ENCODE results near the gene GNS. TPM values are rescaled to one million over a fixed set of nuclear protein-coding genes. Genes with fewer than 3 reads are reported as not detected.

GNS gene
- total RNA-seq, 1 donor from 2014 or later, result 38.2 TPM

DNA sequence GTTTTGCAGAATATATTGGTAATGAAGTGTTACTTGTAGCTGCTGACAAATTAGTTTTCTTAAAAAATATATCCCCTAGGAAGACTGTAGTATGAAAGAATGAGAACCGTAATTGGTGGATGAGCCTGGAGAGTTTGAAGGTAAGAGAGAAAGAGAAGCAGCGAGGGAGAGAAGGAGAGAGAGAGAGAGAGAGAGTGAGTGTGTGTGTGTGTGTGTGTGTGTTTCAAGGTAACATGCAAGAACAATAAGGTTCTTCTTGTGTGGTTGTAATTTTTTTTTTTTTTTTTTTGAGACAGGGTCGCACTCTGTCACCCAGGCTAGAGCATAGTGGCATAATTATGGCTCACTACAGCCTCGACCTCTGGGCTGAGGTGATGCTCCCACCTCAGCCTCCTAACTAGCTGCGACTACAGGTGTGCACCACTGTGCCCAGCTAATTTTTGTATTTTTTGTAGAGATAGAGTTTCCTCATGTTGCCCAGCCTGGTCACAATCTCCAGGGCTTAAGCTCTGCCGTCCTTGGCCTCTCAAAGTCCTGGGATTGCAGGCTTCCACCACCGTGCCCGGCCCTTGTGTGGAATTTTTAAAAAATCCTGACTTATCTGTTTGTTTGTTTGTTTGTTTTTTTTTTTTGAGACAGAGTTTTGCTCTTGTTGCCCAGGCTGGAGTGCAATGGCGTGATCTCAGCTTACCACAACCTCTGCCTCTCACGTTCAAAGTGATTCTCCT, 75.2 kb downstream of the GNS start:
- no peak for DNase-seq (ENCODE audit: low spot score)
- H3K9me3 Mint-ChIP-seq, result no peaks in the 10 kb centered on the region
- intact Hi-C loops (cut with micrococcal nuclease), result loop anchor here (2.0 to 5.0 kb wide), 2 partner anchors 73 to 227 kb away; partner anchors contain the start of gene RASSF3
- H3K4me3 Mint-ChIP-seq (ENCODE audit: low read depth), result no peak overlapping the region
- H3K4me1 Mint-ChIP-seq (ENCODE audit: low read depth), result peaks cover 67% of the 10 kb centered on the region
- peak overlapping the region; percentile 63 for H3K27ac Mint-ChIP-seq
- H3K36me3 Mint-ChIP-seq (ENCODE audit: low read depth), result peaks cover 58% of the 10 kb centered on the region
- H3K27me3 Mint-ChIP-seq (ENCODE audit: low read depth), result no peaks in the 10 kb centered on the region

DNA sequence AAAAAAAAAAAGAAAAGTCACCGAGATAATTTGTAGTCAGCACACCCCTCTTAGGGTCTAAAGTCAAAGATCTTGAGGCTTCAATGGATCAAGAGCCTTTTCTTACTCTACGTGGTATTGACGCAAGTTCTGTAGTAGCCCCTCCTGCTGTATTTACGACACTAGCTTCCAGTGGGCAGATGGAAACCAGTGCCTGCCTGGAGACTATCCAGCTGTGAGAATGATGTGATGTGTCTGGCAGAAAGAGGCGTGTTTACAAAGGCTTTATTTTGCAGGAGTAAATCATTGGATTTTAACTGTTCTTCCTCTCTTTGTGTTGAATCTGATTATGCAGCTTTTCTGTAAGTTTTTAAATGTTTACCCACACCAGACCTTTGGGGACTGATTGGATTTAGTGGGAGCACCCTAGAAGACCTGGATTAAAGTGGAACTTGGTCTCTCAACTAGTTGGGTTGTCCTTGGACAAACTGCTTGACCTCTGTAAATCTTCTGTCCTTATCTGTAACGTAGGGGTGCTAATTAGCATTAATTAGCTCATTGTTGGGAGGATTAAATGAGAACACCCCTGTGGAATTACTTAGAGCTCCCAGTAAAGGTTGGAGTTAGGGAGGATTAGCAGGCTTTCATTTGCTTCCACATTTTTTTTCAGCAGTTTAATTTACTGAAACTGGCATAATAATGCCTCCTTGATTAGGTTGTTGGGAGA, 76.5 kb downstream of the GNS start:
- Mint-ChIP-seq H3K4me3 (ENCODE audit: low read depth) (no peak overlapping the region), H3K9me3 (no peaks in the 10 kb centered on the region), H3K4me1 (ENCODE audit: low read depth) (peaks cover 62% of the 10 kb centered on the region), H3K36me3 (ENCODE audit: low read depth) (peaks cover 45% of the 10 kb centered on the region), H3K27me3 (ENCODE audit: low read depth) (no peaks in the 10 kb centered on the region), H3K27ac (no peak overlapping the region)
- DNase-seq (ENCODE audit: low spot score), result no peak
- intact Hi-C loops (cut with micrococcal nuclease), result loop anchor here (5.0 kb wide), 1 partner anchor 225 kb away; no protein-coding TSS in a partner anchor

DNA sequence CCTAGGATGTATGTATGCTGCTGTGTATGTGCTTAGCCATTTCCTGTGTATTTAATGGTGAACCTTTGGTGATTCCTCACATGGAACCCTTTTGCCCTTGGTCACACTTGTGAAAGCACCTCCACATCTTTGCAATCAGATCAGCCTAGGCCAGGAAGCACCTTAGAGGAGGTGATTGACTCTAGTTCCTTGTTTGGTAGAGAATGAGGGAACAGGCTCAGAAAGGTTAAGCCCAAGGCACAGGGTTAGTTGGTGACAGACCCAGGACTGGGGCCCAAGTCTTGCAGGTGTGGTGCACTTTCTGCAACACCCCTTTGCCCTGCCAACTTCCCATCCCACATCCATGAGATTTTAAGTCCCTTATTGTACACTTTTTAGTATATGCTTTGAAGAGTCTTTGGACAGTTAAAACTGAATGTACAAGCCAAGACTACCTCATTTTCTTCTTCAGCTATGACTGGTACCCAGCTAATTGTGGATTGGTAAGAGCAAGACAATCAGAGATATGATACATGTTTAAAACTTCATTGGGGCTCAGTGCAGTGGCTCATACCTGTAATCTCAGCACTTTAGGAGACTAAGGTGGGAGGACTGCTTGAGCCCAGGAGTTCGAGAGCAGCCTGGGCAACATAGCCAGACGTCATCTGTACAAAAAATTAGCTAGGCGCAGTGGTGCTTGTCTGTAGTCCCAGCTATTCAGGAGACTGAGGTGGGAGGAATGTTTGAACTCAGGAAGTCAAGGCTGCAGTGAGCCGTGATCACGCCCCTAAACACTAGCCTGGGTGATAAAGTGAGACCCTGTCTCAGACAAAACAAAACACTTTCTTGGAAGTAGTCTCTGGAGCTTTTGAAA, 77.8 kb downstream of the GNS start:
- H3K27me3 Mint-ChIP-seq (ENCODE audit: low read depth), result no peaks in the 10 kb centered on the region
- intact Hi-C loops (cut with micrococcal nuclease), result loop anchor here (1.0 to 5.0 kb wide), 3 partner anchors 12 to 224 kb away; no protein-coding TSS in a partner anchor
- DNase-seq (ENCODE audit: low spot score), result no peak
- H3K9me3 Mint-ChIP-seq, result no peaks in the 10 kb centered on the region
- peak overlapping the region; percentile 72 for H3K27ac Mint-ChIP-seq
- H3K36me3 Mint-ChIP-seq (ENCODE audit: low read depth), result peaks cover 35% of the 10 kb centered on the region
- no peak overlapping the region for H3K4me3 Mint-ChIP-seq (ENCODE audit: low read depth)
- H3K4me1 Mint-ChIP-seq (ENCODE audit: low read depth), result peaks cover 67% of the 10 kb centered on the region

- intact Hi-C loops (cut with micrococcal nuclease), result loop anchor here (2.0 to 5.0 kb wide), 2 partner anchors 19 to 223 kb away; no protein-coding TSS in a partner anchor
- Mint-ChIP-seq H3K27me3 (ENCODE audit: low read depth) (no peaks in the 10 kb centered on the region), H3K4me3 (ENCODE audit: low read depth) (peak overlapping the region; percentile 34), H3K9me3 (no peaks in the 10 kb centered on the region), H3K27ac (peak overlapping the region; percentile 72), H3K4me1 (ENCODE audit: low read depth) (peaks cover 66% of the 10 kb centered on the region), H3K36me3 (ENCODE audit: low read depth) (peaks cover 23% of the 10 kb centered on the region)
- no peak for DNase-seq (ENCODE audit: low spot score)
Observed at GRCh38 chr12:64680235-64680634, 79.0 kb downstream of the GNS start.

- Mint-ChIP-seq H3K36me3 (ENCODE audit: low read depth) (peaks cover 18% of the 10 kb centered on the region), H3K9me3 (no peaks in the 10 kb centered on the region), H3K4me1 (ENCODE audit: low read depth) (peaks cover 67% of the 10 kb centered on the region), H3K27ac (peak overlapping the region; percentile 63), H3K27me3 (ENCODE audit: low read depth) (no peaks in the 10 kb centered on the region), H3K4me3 (ENCODE audit: low read depth) (peak overlapping the region; percentile 34)
- peak; percentile 47 for DNase-seq (ENCODE audit: low spot score)
- intact Hi-C loops (cut with micrococcal nuclease), result loop anchor here (2.0 to 5.0 kb wide), 2 partner anchors 19 to 222 kb away; no protein-coding TSS in a partner anchor
Observed at GRCh38 chr12:64679487-64680001, 79.7 kb downstream of the GNS start.

DNA sequence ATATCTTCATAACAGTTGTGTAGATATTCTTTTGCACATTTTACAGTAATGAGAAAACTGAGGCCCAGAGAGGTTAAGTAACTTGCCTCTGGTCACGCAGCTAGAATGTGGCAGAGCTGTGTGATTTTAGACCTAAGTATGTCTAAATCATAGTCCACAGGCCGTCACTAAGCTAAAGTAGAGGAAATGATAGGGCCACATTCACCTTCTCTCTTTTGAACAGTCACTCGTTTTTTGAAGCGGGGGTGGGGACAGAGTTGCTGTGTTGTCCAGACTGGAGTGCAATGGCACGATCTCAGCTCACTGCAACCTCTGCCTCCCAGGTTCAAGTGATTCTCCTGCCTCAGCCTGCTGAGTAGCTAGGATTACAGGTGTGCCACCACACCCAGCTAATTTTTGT, 80.4 kb downstream of the GNS start:
- DNase-seq (ENCODE audit: low spot score), result no peak

DNA sequence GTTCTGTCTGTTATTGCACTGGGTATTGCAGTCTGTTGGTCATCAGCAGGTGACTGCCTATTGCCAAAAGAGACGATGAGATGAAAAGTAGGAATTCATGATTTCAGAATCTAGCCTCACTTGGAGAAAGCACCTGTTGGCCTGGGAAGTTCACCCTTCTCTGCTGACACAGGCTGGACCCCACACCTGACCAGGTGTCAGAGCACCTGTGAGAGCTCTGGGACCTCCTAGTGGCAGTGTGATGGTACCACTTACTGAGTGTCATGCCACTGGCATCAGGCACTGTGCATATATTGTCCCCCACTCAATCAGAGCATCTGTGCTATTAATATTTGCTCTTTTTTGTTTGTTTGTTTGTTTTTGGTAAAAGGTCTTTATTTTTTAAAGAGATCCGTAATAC, 81.0 kb downstream of the GNS start:
- no peaks in the 10 kb centered on the region for H3K27me3 Mint-ChIP-seq (ENCODE audit: low read depth)
- no peaks in the 10 kb centered on the region for H3K9me3 Mint-ChIP-seq
- H3K27ac Mint-ChIP-seq, result no peak overlapping the region
- peaks cover 10% of the 10 kb centered on the region for H3K36me3 Mint-ChIP-seq (ENCODE audit: low read depth)
- peaks cover 70% of the 10 kb centered on the region for H3K4me1 Mint-ChIP-seq (ENCODE audit: low read depth)
- no peak overlapping the region for H3K4me3 Mint-ChIP-seq (ENCODE audit: low read depth)
- intact Hi-C loops (cut with micrococcal nuclease), result no loop called here
- DNase-seq (ENCODE audit: low spot score), result no peak

More for the DNA sequence above, 80.4 kb downstream of the GNS start:
- H3K27ac Mint-ChIP-seq, result no peak overlapping the region
- H3K4me1 Mint-ChIP-seq (ENCODE audit: low read depth), result peaks cover 70% of the 10 kb centered on the region
- H3K9me3 Mint-ChIP-seq, result no peaks in the 10 kb centered on the region
- intact Hi-C loops (cut with micrococcal nuclease), result no loop called here
- no peak overlapping the region for H3K4me3 Mint-ChIP-seq (ENCODE audit: low read depth)
- peaks cover 13% of the 10 kb centered on the region for H3K36me3 Mint-ChIP-seq (ENCODE audit: low read depth)
- H3K27me3 Mint-ChIP-seq (ENCODE audit: low read depth), result no peaks in the 10 kb centered on the region

GRCh38 chr12:64675795-64676194, 83.4 kb downstream of the GNS start:
- H3K36me3 Mint-ChIP-seq (ENCODE audit: low read depth), result peaks cover 4% of the 10 kb centered on the region
- H3K4me3 Mint-ChIP-seq (ENCODE audit: low read depth), result no peak overlapping the region
- H3K9me3 Mint-ChIP-seq, result no peaks in the 10 kb centered on the region
- no peak overlapping the region for H3K27ac Mint-ChIP-seq
- intact Hi-C loops (cut with micrococcal nuclease), result no loop called here
- H3K27me3 Mint-ChIP-seq (ENCODE audit: low read depth), result no peaks in the 10 kb centered on the region
- H3K4me1 Mint-ChIP-seq (ENCODE audit: low read depth), result peaks cover 72% of the 10 kb centered on the region
- DNase-seq (ENCODE audit: low spot score), result no peak

GRCh38 chr12:64674367-64674922, 84.8 kb downstream of the GNS start:
- peak; percentile 37 for DNase-seq (ENCODE audit: low spot score)
- H3K27ac Mint-ChIP-seq, result peak overlapping the region; percentile 67
- H3K9me3 Mint-ChIP-seq, result no peaks in the 10 kb centered on the region
- H3K4me1 Mint-ChIP-seq (ENCODE audit: low read depth), result peaks cover 75% of the 10 kb centered on the region
- no peaks in the 10 kb centered on the region for H3K27me3 Mint-ChIP-seq (ENCODE audit: low read depth)
- peaks cover 4% of the 10 kb centered on the region for H3K36me3 Mint-ChIP-seq (ENCODE audit: low read depth)
- intact Hi-C loops (cut with micrococcal nuclease), result no loop called here
- peak overlapping the region; percentile 41 for H3K4me3 Mint-ChIP-seq (ENCODE audit: low read depth)

DNA sequence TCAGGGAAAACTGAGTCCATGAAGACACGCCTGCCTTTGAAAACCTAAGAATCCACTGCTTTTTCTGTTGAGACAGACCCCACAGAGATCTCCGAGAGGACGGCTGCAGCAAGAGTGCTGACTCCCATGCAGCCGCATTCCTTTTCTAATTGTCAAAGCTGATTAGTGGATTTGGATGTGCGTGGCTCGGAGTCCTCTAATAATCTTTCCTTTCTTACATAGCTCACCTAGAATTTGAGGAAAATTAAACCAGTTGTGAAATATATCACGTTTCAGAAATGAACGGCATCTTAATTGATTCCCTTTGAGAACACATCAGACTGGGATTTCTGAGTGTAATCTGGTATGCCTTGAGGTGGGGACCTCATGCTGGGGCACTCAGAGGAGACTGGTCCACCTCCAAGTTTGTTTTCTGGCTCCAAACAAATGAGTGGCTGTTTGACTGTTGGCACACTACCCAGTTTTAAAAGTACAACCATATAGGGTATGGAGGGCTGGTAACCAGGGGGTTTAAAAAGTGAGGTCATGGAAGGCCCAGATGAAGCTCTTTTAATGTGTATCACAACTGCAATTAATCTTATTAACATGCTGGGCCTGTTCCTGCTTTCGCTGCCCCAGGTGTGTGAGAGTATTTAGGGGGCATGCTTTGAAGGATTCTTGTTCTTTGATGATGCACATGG, 85.6 kb downstream of the GNS start:
- H3K27ac Mint-ChIP-seq, result peak overlapping the region; percentile 69
- no peak overlapping the region for H3K4me3 Mint-ChIP-seq (ENCODE audit: low read depth)
- no peaks in the 10 kb centered on the region for H3K9me3 Mint-ChIP-seq
- H3K27me3 Mint-ChIP-seq (ENCODE audit: low read depth), result no peaks in the 10 kb centered on the region
- intact Hi-C loops (cut with micrococcal nuclease), result no loop called here
- H3K36me3 Mint-ChIP-seq (ENCODE audit: low read depth), result peaks cover 4% of the 10 kb centered on the region
- peaks cover 81% of the 10 kb centered on the region for H3K4me1 Mint-ChIP-seq (ENCODE audit: low read depth)
- DNase-seq (ENCODE audit: low spot score), result no peak

DNA sequence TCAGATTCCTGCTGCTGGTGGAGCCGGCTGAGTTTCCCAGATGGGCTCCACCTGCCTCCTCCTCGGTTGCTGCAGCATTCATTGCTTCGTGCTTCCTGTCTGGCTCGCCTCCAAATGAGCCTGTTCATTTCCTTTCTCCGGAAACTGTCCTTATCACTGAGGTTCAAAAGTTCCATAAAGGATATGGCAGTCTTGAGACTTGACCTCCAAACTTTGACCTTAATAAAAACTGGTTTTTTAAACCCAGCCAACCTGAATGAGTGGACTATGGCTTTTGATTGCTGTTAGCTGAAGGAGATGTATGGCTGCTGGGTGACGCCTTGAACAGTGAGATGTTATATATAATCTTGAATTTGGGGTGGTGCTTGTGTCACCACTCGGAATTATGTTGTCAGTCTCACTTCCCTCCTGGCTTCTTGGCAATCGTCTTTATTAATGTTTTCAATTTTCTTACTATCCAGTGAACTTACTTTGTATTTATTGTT, 86.2 kb downstream of the GNS start:
- intact Hi-C loops (cut with micrococcal nuclease), result no loop called here
- peaks cover 82% of the 10 kb centered on the region for H3K4me1 Mint-ChIP-seq (ENCODE audit: low read depth)
- peak overlapping the region; percentile 69 for H3K27ac Mint-ChIP-seq
- H3K27me3 Mint-ChIP-seq (ENCODE audit: low read depth), result no peaks in the 10 kb centered on the region
- DNase-seq (ENCODE audit: low spot score), result no peak
- peak overlapping the region; percentile 20 for H3K4me3 Mint-ChIP-seq (ENCODE audit: low read depth)
- no peaks in the 10 kb centered on the region for H3K9me3 Mint-ChIP-seq
- H3K36me3 Mint-ChIP-seq (ENCODE audit: low read depth), result peaks cover 4% of the 10 kb centered on the region

All from activated T-helper 2 cell treated with anti-CD3 and anti-CD28 coated beads, Interferon-gamma antibody, Interleukin-2, Interleukin-4, amounts not matched to agents 10 μg/mL and 5 μg/mL and 100 μg/mL, durations not matched to agents 14 hours and 24 hours and 36 hours (primary cell).